Caco-2 (cell line): ENCODE measurements around the gene MACROD2. TPM values are rescaled to one million over a fixed set of nuclear protein-coding genes. Genes with fewer than 3 reads are reported as not detected.
A peak's percentile ranks its signal among the peaks of the same experiment; 100 is the strongest.

Experiments
- BruUV-seq: library from RNA; stranded (reverse); fragments of 400-500 nt; replicated peaks from 2 replicates; lab custom pipeline; 2021; lab: Mats Ljungman, UMichigan
- CTCF ChIA-PET: fragments of 300-600 bp; sonication (Branson Sonifier 250); formaldehyde crosslinking; loops from one replicate; lab custom pipeline; 2022; ENCODE audit warnings: antibody characterized with exemption; lab: Charles Lee
- POLR2A ChIA-PET: fragments of 300-600 bp; sonication (Branson Sonifier 250); formaldehyde crosslinking; loops from one replicate; lab custom pipeline; 2022; ENCODE audit warnings: antibody characterized with exemption; lab: Charles Lee
- DNase-seq, 2 experiments: peaks; one replicate each; pipeline versions ENCODE4 v3.0.0 to v3.0.0-alpha.2; 2020 to 2022
- H3K27me3 ChIP-seq: replicated peaks from 2 replicates; pipeline ENCODE4 v1.6.0; 2011; ENCODE audit warnings: low read length; ENCODE audit not compliant: control insufficient read depth, insufficient read depth
- H3K36me3 ChIP-seq: 2 replicates; pipeline ENCODE4 v1.5.1; 2011; ENCODE audit warnings: low read length; ENCODE audit not compliant: control insufficient read depth, insufficient read depth
- H3K4me1 ChIP-seq: fragments of 250-450 bp; sonication (Bioruptor Pico); 2 replicates; pipeline ENCODE4 v1.5.1; 2020; ENCODE audit warnings: mild to moderate bottlenecking
- H3K4me3 ChIP-seq: 2 replicates; pipeline ENCODE4 v1.5.1; 2011; ENCODE audit warnings: low read depth, mild to moderate bottlenecking, control low read depth, low read length
- H3K9me3 ChIP-seq: fragments of 250-450 bp; sonication (Bioruptor Pico); 2 replicates; pipeline ENCODE4 v1.5.1; 2020; ENCODE audit warnings: mild to moderate bottlenecking, moderate library complexity
- H3K27ac Mint-ChIP-seq: one replicate; pipeline ENCODE4 v1.8.0; 2022; ENCODE audit warnings: mixed read lengths; ENCODE audit not compliant: unreplicated experiment
- H3K27me3 Mint-ChIP-seq: one replicate; pipeline ENCODE4 v1.8.0; 2022; ENCODE audit warnings: mixed read lengths; ENCODE audit not compliant: insufficient read depth, unreplicated experiment
- H3K36me3 Mint-ChIP-seq: one replicate; pipeline ENCODE4 v1.8.0; 2022; ENCODE audit warnings: mild to moderate bottlenecking, mixed read lengths; ENCODE audit not compliant: insufficient read depth, unreplicated experiment
- H3K4me1 Mint-ChIP-seq: one replicate; pipeline ENCODE4 v1.8.0; 2022; ENCODE audit warnings: low read depth, mixed read lengths; ENCODE audit not compliant: unreplicated experiment
- H3K4me3 Mint-ChIP-seq: one replicate; pipeline ENCODE4 v1.8.0; 2022; ENCODE audit warnings: mild to moderate bottlenecking, moderate library complexity, mixed read lengths; ENCODE audit not compliant: unreplicated experiment
- H3K9me3 Mint-ChIP-seq: one replicate; pipeline ENCODE4 v1.8.0; 2022; ENCODE audit warnings: mixed read lengths; ENCODE audit not compliant: unreplicated experiment
- CTCF ChIP-seq, 2 experiments: fragments of 200-600 bp in 1 of 2; IDR thresholded peaks; 1 replicate in 1 of 2; 2 replicates in 1 of 2; pipeline versions ENCODE4 v1.5.1 to v1.8.0; 2011 to 2022; ENCODE audit warnings: antibody characterized with exemption in 1 of 2, control low read depth in 1 of 2, inconsistent platforms in 1 of 2, low read depth in 1 of 2, low read length in 1 of 2, mild to moderate bottlenecking in 1 of 2, moderate library complexity in 1 of 2; ENCODE audit not compliant: insufficient read depth in 1 of 2, severe bottlenecking in 1 of 2, unreplicated experiment in 1 of 2
- intact Hi-C: fragments of 100-400 bp; cut with micrococcal nuclease; formaldehyde crosslinking; loops from one replicate; pipeline ENCODE4 v1.10.0; 2022; ENCODE audit not compliant: unreplicated experiment
- total RNA-seq: library from RNA; stranded (reverse); gene quantifications from 2 replicates; pipeline ENCODE4 v1.2.3, GENCODE V29; 2022

MACROD2 gene
- total RNA-seq, 1 experiment from 2014 or later: 6.4 TPM

- DNase-seq: no peak
- CTCF ChIA-PET: interaction anchor here (1.0 kb wide), 1 partner anchor 25 kb away, joined by 3 read pairs; no protein-coding TSS in a partner anchor
- TF ChIP-seq CTCF (IDR thresholded peaks at IDR 0.05; ENCODE audit: insufficient read depth in 1 of 2, low read depth in 1 of 2, low read length in 1 of 2, severe bottlenecking in 1 of 2, unreplicated experiment in 1 of 2): no peak
- no peak overlapping the region for H3K4me3 ChIP-seq
- H3K36me3 ChIP-seq: no peaks in the 10 kb centered on the region
- intact Hi-C loops: no loop called here
- H3K4me1 ChIP-seq: peaks cover 17% of the 10 kb centered on the region; the same call in 1 of the 2 replicates
- Mint-ChIP-seq H3K4me1 (peaks cover 16% of the 10 kb centered on the region), H3K4me3 (no peak overlapping the region), H3K9me3 (peaks cover 14% of the 10 kb centered on the region), H3K36me3 (no peaks in the 10 kb centered on the region), H3K27ac (no peak overlapping the region), H3K27me3 (no peaks in the 10 kb centered on the region)
- H3K9me3 ChIP-seq: no peaks in the 10 kb centered on the region
- H3K27me3 ChIP-seq: no peaks in the 10 kb centered on the region
- no TSS peak for BruUV-seq
- POLR2A ChIA-PET: no interaction called here
Observed at GRCh38 chr20:15628851-15629353, 1633.6 kb downstream of the MACROD2 start.

GRCh38 chr20:15630360-15630759 is 1635.0 kb downstream of the MACROD2 start:
- Histone ChIP-seq H3K4me1 (peaks cover 17% of the 10 kb centered on the region; the same call in 1 of the 2 replicates), H3K27me3 (no peaks in the 10 kb centered on the region), H3K36me3 (no peaks in the 10 kb centered on the region), H3K9me3 (no peaks in the 10 kb centered on the region), H3K4me3 (no peak overlapping the region)
- Mint-ChIP-seq H3K4me3 (peak overlapping the region; percentile 46), H3K9me3 (peaks cover 14% of the 10 kb centered on the region), H3K27me3 (no peaks in the 10 kb centered on the region), H3K27ac (no peak overlapping the region), H3K4me1 (peaks cover 16% of the 10 kb centered on the region), H3K36me3 (no peaks in the 10 kb centered on the region)
- no peak for DNase-seq
- ChIA-PET CTCF (no interaction called here), POLR2A (no interaction called here)
- intact Hi-C loops: no loop called here
- no TSS peak for BruUV-seq
- TF ChIP-seq CTCF (IDR thresholded peaks at IDR 0.05; ENCODE audit: insufficient read depth in 1 of 2, low read depth in 1 of 2, low read length in 1 of 2, severe bottlenecking in 1 of 2, unreplicated experiment in 1 of 2): no peak

GRCh38 chr20:15632680-15633079 is 1637.4 kb downstream of the MACROD2 start:
- DNase-seq: no peak
- CTCF ChIA-PET: no interaction called here
- Mint-ChIP-seq H3K27me3 (no peaks in the 10 kb centered on the region), H3K9me3 (no peaks in the 10 kb centered on the region), H3K36me3 (no peaks in the 10 kb centered on the region), H3K4me3 (no peak overlapping the region), H3K4me1 (peaks cover 14% of the 10 kb centered on the region), H3K27ac (no peak overlapping the region)
- no peaks in the 10 kb centered on the region for H3K27me3 ChIP-seq
- no TSS peak for BruUV-seq
- POLR2A ChIA-PET: no interaction called here
- H3K4me1 ChIP-seq: peaks cover 20% of the 10 kb centered on the region
- no peak for TF ChIP-seq CTCF (IDR thresholded peaks at IDR 0.05; ENCODE audit: insufficient read depth in 1 of 2, low read depth in 1 of 2, low read length in 1 of 2, severe bottlenecking in 1 of 2, unreplicated experiment in 1 of 2)
- intact Hi-C loops: no loop called here
- H3K9me3 ChIP-seq: no peaks in the 10 kb centered on the region
- no peaks in the 10 kb centered on the region for H3K36me3 ChIP-seq
- no peak overlapping the region for H3K4me3 ChIP-seq
